ENCODE measurements around the gene LGI4. TPM values are rescaled to one million over a fixed set of nuclear protein-coding genes. Genes with fewer than 3 reads are reported as not detected.

The LGI4 gene
- total RNA-seq, 1 experiment from 2014 or later: 0.32 TPM

GRCh38 chr19:35116072-35116801 is 18.6 kb downstream of the LGI4 start:
- H2AFZ ChIP-seq (ENCODE audit: low read depth, low read length, poor library complexity, severe bottlenecking): peak overlapping the region; percentile 36

GRCh38 chr19:35115177-35115951 is 19.5 kb downstream of the LGI4 start, which contains the start of gene FXYD3:
FXYD3 (plus strand) TSS chr19:35115823; CDS start chr19:35119377, 3,554 bp downstream.
- intact Hi-C loops (cut with micrococcal nuclease): no loop called here
- Histone ChIP-seq H3K9ac (ENCODE audit: low read length) (peak within 1 kb of the TSS; percentile 48), H3K36me3 (ENCODE audit: control insufficient read depth in 1 of 2, insufficient read depth in 2 of 2, low read length in 2 of 2) (no peaks in the 10 kb centered on the region), H3K4me2 (ENCODE audit: low read length) (peak within 1 kb of the TSS; percentile 81), H3K4me3 (replicated peaks in 1 of 2; ENCODE audit: low read depth in 1 of 2, low read length in 2 of 2) (peak within 1 kb of the TSS; percentile 38 to 54), H3K27ac (ENCODE audit: low read depth, low read length) (peak within 1 kb of the TSS; percentile 25; the same call in 1 of the 2 replicates), H3K9me2 (ENCODE audit: insufficient read depth) (no peaks in the 10 kb centered on the region), H4K20me1 (ENCODE audit: insufficient read depth) (no peaks in the 10 kb centered on the region), H3K79me2 (ENCODE audit: insufficient read depth, low read length) (no peaks in the 10 kb centered on the region), H3K9me3 (ENCODE audit: control insufficient read depth in 1 of 2, insufficient read depth in 1 of 2, low read depth in 1 of 2, low read length in 2 of 2) (no peaks in the 10 kb centered on the region), H3K27me3 (ENCODE audit: insufficient read depth, low read length) (no peaks in the 10 kb centered on the region), H3K4me1 (ENCODE audit: control insufficient read depth in 1 of 2, insufficient read depth in 2 of 2, low read length in 2 of 2) (peaks cover 16 to 37% of the 10 kb centered on the region in 2 experiments), H2AFZ (ENCODE audit: low read depth, low read length, poor library complexity, severe bottlenecking) (peak within 1 kb of the TSS; percentile 85)
- DNase-seq (ENCODE audit: low read depth, low spot score): no peak
- ATAC-seq: no peak
- ChIA-PET POLR2A (no interaction called here), RAD21 (ENCODE audit: low non-redundant PET in 1 of 2, low total read pairs in 2 of 2, uncharacterized antibody in 2 of 2, unreplicated experiment in 2 of 2) (interaction anchor here in 1 of 2 experiments (1.3 kb wide), 1 partner anchor 26 kb away, joined by 5 read pairs; no protein-coding TSS in a partner anchor), CTCF (interaction anchor here (0.7 to 2.3 kb wide), 7 partner anchors 9 to 49 kb away, joined by 3 to 11 read pairs (median 5); partner anchors contain the start of gene LGI4)
- BruUV-seq (replicated peaks): no TSS peak
- TF ChIP-seq ELF1 (IDR thresholded peaks at IDR 0.05; ENCODE audit: borderline replicate concordance, low read depth): no peak
- no peak for TF ChIP-seq CTCF (IDR thresholded peaks at IDR 0.05 in 2 of 3, conservative IDR thresholded peaks at IDR 0.05 in 1 of 3; ENCODE audit: borderline replicate concordance in 1 of 3, insufficient read depth in 1 of 3, low read depth in 2 of 3, low read length in 2 of 3)
- no peak for TF ChIP-seq SRF (IDR thresholded peaks at IDR 0.05; ENCODE audit: low read depth)
- TF ChIP-seq TCF7L2 (IDR thresholded peaks at IDR 0.05; ENCODE audit: borderline replicate concordance, extremely low read depth, insufficient read depth, insufficient read length): no peak
- no peak for TF ChIP-seq ZNF274 (IDR thresholded peaks at IDR 0.05; ENCODE audit: low read depth, low read length)

More at GRCh38 chr19:35116072-35116801, 18.6 kb downstream of the LGI4 start:
- DNase-seq (ENCODE audit: low read depth, low spot score) (no peak), ATAC-seq (peak; percentile 47)
- H3K4me3 ChIP-seq (replicated peaks in 1 of 2; ENCODE audit: low read depth in 1 of 2, low read length in 2 of 2): peak overlapping the region; percentile 38 to 54
- ChIA-PET POLR2A (interaction anchor here (0.7 kb wide), 2 partner anchors 8 to 25 kb away, joined by 3 read pairs; no protein-coding TSS in a partner anchor), RAD21 (ENCODE audit: low non-redundant PET in 1 of 2, low total read pairs in 2 of 2, uncharacterized antibody in 2 of 2, unreplicated experiment in 2 of 2) (no interaction called here), CTCF (interaction anchor here (0.6 to 2.3 kb wide), 5 partner anchors 8 to 72 kb away, joined by 3 to 11 read pairs (median 7); partner anchors contain the start of gene LGI4)
- H3K4me2 ChIP-seq (ENCODE audit: low read length): peak overlapping the region; percentile 81
- no peak overlapping the region; the same call in 1 of the 2 replicates for H3K27ac ChIP-seq (ENCODE audit: low read depth, low read length)
- TF ChIP-seq POLR2AphosphoS5 (IDR thresholded peaks at IDR 0.05; ENCODE audit: low read depth, low read length): peak; percentile 46
- no peak for TF ChIP-seq ATF3 (IDR thresholded peaks at IDR 0.05)
- no peaks in the 10 kb centered on the region for H3K79me2 ChIP-seq (ENCODE audit: insufficient read depth, low read length)
- no peaks in the 10 kb centered on the region for H3K36me3 ChIP-seq (ENCODE audit: control insufficient read depth in 1 of 2, insufficient read depth in 2 of 2, low read length in 2 of 2)
- TSS peak; percentile 71 for BruUV-seq (replicated peaks)
- H3K9ac ChIP-seq (ENCODE audit: low read length): peak overlapping the region; percentile 48
- no peaks in the 10 kb centered on the region for H3K27me3 ChIP-seq (ENCODE audit: insufficient read depth, low read length)
- no peaks in the 10 kb centered on the region for H3K9me2 ChIP-seq (ENCODE audit: insufficient read depth)
- peaks cover 18 to 41% of the 10 kb centered on the region in 2 experiments for H3K4me1 ChIP-seq (ENCODE audit: control insufficient read depth in 1 of 2, insufficient read depth in 2 of 2, low read length in 2 of 2)
- intact Hi-C loops (cut with micrococcal nuclease): no loop called here
- H3K9me3 ChIP-seq (ENCODE audit: control insufficient read depth in 1 of 2, insufficient read depth in 1 of 2, low read depth in 1 of 2, low read length in 2 of 2): no peaks in the 10 kb centered on the region
- H4K20me1 ChIP-seq (ENCODE audit: insufficient read depth): no peaks in the 10 kb centered on the region
